Stimulated activated CD4-positive, alpha-beta T cell treated with anti-CD3 and anti-CD28 coated beads, Interleukin-4, amount 100 ng/mL, for 1 hour (primary cell): Measurements from ENCODE around the gene CHRDL1.
"Not testable (repeated sequence)": the region's sequence is repeated elsewhere in the genome, so short reads cannot be mapped to it uniquely, and the experiment has no call there.

Experiments used
- DNase-seq: peaks from one replicate; pipeline ENCODE4 v3.0.0-alpha.2; 2020

The CHRDL1 gene

DNA sequence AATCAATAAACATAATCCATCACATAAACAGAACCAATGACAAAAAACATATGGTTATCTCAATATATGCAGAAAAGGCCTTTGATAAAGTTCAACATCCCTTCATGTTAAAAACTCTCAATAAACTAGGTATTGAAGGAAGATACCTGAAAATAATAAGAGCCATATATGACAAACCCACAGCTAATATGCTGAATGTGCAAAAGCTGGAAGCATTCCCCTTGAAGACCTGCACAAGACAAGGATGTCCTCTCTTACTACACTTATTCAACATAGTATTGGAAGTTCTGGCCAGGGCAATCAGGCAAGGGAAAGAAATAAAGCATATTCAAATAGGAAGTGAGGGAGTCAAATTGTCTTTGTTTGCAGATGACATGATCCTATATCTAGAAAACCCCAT is 141.3 kb downstream of the CHRDL1 start:
- DNase-seq: not testable (repeated sequence)

DNA sequence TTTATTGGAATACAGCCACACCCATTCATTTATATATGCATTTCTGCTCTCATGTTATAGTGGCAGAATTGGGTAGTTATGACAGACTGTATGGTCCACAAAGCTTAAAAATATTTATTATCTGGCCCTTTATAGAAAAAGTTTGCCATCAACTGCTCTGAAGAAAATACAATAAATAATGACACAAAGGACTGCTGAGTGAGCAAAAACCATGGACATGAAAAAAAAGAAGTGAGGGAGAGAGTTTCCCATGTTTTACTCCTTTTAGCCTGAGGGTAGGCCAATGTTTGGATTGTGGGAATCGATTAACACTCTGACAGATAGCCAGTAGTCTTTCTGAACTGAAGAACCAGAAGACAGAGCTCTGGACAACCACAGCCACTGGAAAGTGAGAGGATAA is 149.2 kb downstream of the CHRDL1 start:
- DNase-seq: no peak
